Right atrium auricular region (tissue), 2 donors: Measurements from ENCODE around the gene TCF23. TPM values are rescaled to one million over a fixed set of nuclear protein-coding genes. Genes with fewer than 3 reads are reported as not detected.
"Not testable (repeated sequence)": the region's sequence is repeated elsewhere in the genome, so short reads cannot be mapped to it uniquely, and the experiment has no call there.

Source experiments
- DNase-seq: peaks from one replicate; pipeline ENCODE4 v3.0.0-alpha.2; 2019; ENCODE audit warnings: low spot score
- H3K27ac ChIP-seq, 2 donors: fragments of 200-600 bp; sonication (generic); 1 replicate in 1 of 2; 2 replicates in 1 of 2; pipeline ENCODE4 v1.5.1; 2016 to 2019
- H3K27me3 ChIP-seq, 2 donors: fragments of 200-600 bp; sonication (generic); one replicate each; pipeline versions ENCODE4 v1.5.1 to v1.6.0; 2017 to 2019
- H3K36me3 ChIP-seq: fragments of 200-600 bp; sonication (generic); one replicate; pipeline ENCODE4 v1.5.1; 2016
- H3K4me1 ChIP-seq, 2 donors: fragments of 200-600 bp; sonication (generic); one replicate each; pipeline versions ENCODE4 v1.5.1 to v1.6.0; 2017 to 2019
- H3K4me3 ChIP-seq, 2 donors: fragments of 200-600 bp; sonication (generic); 1 replicate in 1 of 2; 2 replicates in 1 of 2; pipeline ENCODE4 v1.5.1; 2017 to 2019; ENCODE audit warnings: mild to moderate bottlenecking in 1 of 2, moderate library complexity in 1 of 2
- H3K9me3 ChIP-seq, 2 donors: fragments of 200-600 bp; sonication (generic); one replicate each; pipeline ENCODE4 v1.5.1; 2019
- CTCF ChIP-seq, 2 donors: fragments of 200-600 bp; sonication (generic); IDR thresholded peaks; one replicate each; pipeline ENCODE4 v1.5.1; 2019; ENCODE audit warnings: antibody characterized with exemption in 2 of 2
- total RNA-seq, 2 donors: library from RNA; depleted of rRNA; stranded (reverse); fragments of >200 nt; gene quantifications; one replicate each; pipeline ENCODE4 v1.1.0, GENCODE V29; 2016

Gene TCF23
- total RNA-seq, 2 donors from 2014 or later, result not detected

DNA sequence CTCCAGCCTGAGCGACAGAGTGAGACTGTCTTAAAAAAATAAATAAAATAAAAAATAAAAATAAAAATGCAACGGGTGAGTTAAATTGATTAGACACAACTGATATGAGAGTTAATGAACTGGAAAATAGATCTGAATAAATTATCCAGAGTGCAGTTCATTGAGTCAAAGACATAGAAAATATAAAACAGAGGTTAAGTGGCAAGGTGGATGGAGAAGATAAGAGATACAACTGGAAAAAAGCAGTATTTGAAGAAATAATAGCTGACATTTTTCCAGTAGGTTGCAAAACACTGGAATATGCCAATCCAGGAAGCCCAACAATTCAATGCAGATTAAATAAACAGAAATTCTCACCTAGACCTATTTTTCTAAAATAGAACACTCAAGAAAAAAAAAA lies 40.6 kb upstream of the TCF23 start:
- no peak overlapping the region for H3K27ac ChIP-seq
- no peaks in the 10 kb centered on the region for H3K36me3 ChIP-seq
- TF ChIP-seq CTCF (IDR thresholded peaks at IDR 0.05), result no peak
- H3K4me3 ChIP-seq, result no peak overlapping the region
- H3K27me3 ChIP-seq, result no peaks in the 10 kb centered on the region
- no peak for DNase-seq
- no peaks in the 10 kb centered on the region for H3K4me1 ChIP-seq
- H3K9me3 ChIP-seq, result no peaks in the 10 kb centered on the region

GRCh38 chr2:27109083-27109482 lies 39.7 kb upstream of the TCF23 start:
- no peaks in the 10 kb centered on the region for H3K9me3 ChIP-seq
- H3K36me3 ChIP-seq, result no peaks in the 10 kb centered on the region
- H3K4me3 ChIP-seq, result no peak overlapping the region
- H3K27ac ChIP-seq, result no peak overlapping the region
- no peak for DNase-seq
- no peak for TF ChIP-seq CTCF (IDR thresholded peaks at IDR 0.05)
- H3K27me3 ChIP-seq, result no peaks in the 10 kb centered on the region
- no peaks in the 10 kb centered on the region for H3K4me1 ChIP-seq

- H3K4me1 ChIP-seq, H3K4me3 ChIP-seq, H3K27ac ChIP-seq, DNase-seq, H3K27me3 ChIP-seq, H3K36me3 ChIP-seq, H3K9me3 ChIP-seq: not testable (repeated sequence)
Observed at GRCh38 chr2:27110603-27111352, 38.0 kb upstream of the TCF23 start.

GRCh38 chr2:27111392-27112078 lies 37.3 kb upstream of the TCF23 start:
- not testable (repeated sequence) for H3K4me3 ChIP-seq, H3K36me3 ChIP-seq, H3K27me3 ChIP-seq, H3K9me3 ChIP-seq, H3K4me1 ChIP-seq, H3K27ac ChIP-seq, DNase-seq

GRCh38 chr2:27115519-27115918 lies 33.3 kb upstream of the TCF23 start:
- DNase-seq, result no peak
- H3K27me3 ChIP-seq, result no peaks in the 10 kb centered on the region
- H3K27ac ChIP-seq, result no peak overlapping the region
- no peaks in the 10 kb centered on the region for H3K36me3 ChIP-seq
- H3K4me3 ChIP-seq, result no peak overlapping the region
- H3K4me1 ChIP-seq, result peaks cover 0 to 13% of the 10 kb centered on the region in 2 donors
- TF ChIP-seq CTCF (IDR thresholded peaks at IDR 0.05), result no peak
- no peaks in the 10 kb centered on the region for H3K9me3 ChIP-seq

GRCh38 chr2:27117995-27118524 lies 30.7 kb upstream of the TCF23 start:
- H3K27ac ChIP-seq, result no peak overlapping the region
- no peaks in the 10 kb centered on the region for H3K27me3 ChIP-seq
- H3K4me1 ChIP-seq, result peaks cover 0 to 16% of the 10 kb centered on the region in 2 donors
- DNase-seq, result no peak
- peak overlapping the region; percentile 41 to 50 for H3K4me3 ChIP-seq
- no peak for TF ChIP-seq CTCF (IDR thresholded peaks at IDR 0.05)
- no peaks in the 10 kb centered on the region for H3K36me3 ChIP-seq
- H3K9me3 ChIP-seq, result no peaks in the 10 kb centered on the region
